Measurements from ENCODE around the gene UBE2G2.

GRCh38 chr21:44741921-44742320 is 59.7 kb downstream of the UBE2G2 start:
- TF ChIP-seq YY1 (IDR thresholded peaks at IDR 0.05; ENCODE audit: insufficient read depth, insufficient read length) = no peak
- no peak for TF ChIP-seq ZNF274 (IDR thresholded peaks at IDR 0.05; ENCODE audit: low read depth, low read length)

Measured in NT2/D1 (cell line).